ENCODE results near the gene TSPAN14.
"Not testable (repeated sequence)": the region's sequence is repeated elsewhere in the genome, so short reads cannot be mapped to it uniquely, and the experiment has no call there.

TSPAN14 gene

DNA sequence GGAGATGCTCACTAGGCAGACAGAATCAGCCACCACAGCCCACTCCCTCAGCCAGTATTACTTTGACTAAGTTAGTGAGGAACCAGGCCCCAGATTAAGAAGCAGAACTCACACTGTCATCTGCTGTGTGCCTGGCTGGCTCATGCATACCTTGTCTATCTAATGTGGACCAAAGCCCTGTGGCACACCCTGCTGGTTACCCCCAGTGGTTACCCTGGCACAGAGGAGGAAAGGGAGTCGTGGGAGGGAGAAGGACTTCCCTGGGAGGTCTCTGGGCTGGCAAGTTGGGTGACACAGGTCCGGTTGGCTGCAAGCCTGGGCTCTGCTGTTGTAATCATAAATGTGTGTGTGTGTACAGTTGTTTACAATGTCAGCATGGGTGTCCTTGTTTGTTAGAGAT, 76.1 kb downstream of the TSPAN14 start:
- DNase-seq (ENCODE audit: low spot score): no peak
- in situ Hi-C loops (cut with MboI; ENCODE audit: low pct_unique_long_range_greater_than_20kb, low sequenced_read_pairs, unreplicated experiment): no loop called here
- TF ChIP-seq, protein P1, sequence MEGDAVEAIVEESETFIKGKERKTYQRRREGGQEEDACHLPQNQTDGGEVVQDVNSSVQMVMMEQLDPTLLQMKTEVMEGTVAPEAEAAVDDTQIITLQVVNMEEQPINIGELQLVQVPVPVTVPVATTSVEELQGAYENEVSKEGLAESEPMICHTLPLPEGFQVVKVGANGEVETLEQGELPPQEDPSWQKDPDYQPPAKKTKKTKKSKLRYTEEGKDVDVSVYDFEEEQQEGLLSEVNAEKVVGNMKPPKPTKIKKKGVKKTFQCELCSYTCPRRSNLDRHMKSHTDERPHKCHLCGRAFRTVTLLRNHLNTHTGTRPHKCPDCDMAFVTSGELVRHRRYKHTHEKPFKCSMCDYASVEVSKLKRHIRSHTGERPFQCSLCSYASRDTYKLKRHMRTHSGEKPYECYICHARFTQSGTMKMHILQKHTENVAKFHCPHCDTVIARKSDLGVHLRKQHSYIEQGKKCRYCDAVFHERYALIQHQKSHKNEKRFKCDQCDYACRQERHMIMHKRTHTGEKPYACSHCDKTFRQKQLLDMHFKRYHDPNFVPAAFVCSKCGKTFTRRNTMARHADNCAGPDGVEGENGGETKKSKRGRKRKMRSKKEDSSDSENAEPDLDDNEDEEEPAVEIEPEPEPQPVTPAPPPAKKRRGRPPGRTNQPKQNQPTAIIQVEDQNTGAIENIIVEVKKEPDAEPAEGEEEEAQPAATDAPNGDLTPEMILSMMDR (IDR thresholded peaks at IDR 0.05; ENCODE audit: extremely low read depth, insufficient read depth, missing control alignments): no peak

DNA sequence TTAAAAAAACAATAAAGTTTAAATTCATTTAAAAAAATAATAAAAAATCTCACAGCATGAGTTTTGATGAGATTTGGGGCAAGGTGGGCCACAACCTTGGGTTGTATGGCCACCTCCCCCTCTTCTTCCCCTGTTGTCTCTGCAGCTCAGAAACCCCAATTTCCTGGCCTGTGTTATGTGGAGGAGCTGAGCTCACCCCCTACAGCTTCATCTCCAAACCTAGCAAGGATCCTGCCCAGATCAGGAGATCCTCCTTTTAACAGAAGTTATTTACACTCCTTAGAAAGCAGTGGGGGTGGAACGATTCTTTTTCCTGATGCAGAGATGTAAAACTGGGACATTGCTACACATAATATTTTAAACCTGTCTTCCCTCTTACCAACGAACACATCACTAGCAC, 76.7 kb downstream of the TSPAN14 start:
- TF ChIP-seq, protein P1 (IDR thresholded peaks at IDR 0.05; ENCODE audit: extremely low read depth, insufficient read depth, missing control alignments): no peak
- in situ Hi-C loops (cut with MboI; ENCODE audit: low pct_unique_long_range_greater_than_20kb, low sequenced_read_pairs, unreplicated experiment): no loop called here

DNA sequence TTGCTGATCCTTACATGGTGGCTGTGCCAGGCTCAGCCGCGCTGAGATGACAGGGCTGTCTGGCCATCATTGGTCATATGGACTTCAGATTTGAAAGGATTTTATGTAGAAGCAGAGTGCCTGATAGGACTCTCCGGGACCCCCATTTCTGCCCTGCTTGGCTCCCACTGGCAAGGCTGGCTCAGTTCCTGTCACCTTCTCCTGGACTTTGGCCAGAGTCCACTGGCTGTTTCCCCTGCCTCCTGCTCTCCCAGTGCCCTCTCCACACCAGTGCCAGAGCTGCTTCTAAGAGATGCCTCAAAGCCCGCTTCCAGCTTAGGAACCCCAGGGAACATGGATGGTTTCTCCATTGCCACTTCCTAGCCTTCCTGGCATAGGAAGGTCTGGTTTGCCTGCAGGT, 78.5 kb downstream of the TSPAN14 start:
- TF ChIP-seq, protein P1 (IDR thresholded peaks at IDR 0.05; ENCODE audit: extremely low read depth, insufficient read depth, missing control alignments): no peak

More for the DNA sequence above, 76.7 kb downstream of the TSPAN14 start:
- DNase-seq (ENCODE audit: low spot score): no peak

DNA sequence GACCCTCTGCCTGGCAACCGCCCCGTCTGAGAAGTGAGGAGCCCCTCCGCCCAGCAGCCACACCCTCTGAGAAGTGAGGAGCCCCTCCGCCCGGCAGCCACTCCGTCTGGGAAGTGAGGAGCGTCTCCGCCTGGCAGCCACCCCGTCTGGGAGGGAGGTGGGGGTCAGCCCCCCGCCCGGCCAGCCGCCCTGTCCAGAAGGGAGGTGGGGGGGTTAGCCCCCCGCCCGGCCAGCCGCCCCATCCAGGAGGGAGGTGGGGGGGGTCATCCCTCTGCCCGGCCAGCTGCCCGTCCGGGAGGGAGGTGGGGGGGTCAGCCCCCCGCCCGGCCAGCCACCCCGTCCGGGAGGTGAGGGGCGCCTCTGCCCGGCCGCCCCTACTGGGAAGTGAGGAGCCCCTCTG, 79.9 kb downstream of the TSPAN14 start:
- DNase-seq (ENCODE audit: low spot score); in situ Hi-C loops (cut with MboI; ENCODE audit: low pct_unique_long_range_greater_than_20kb, low sequenced_read_pairs, unreplicated experiment): not testable (repeated sequence)

More for the DNA sequence above, 78.5 kb downstream of the TSPAN14 start:
- in situ Hi-C loops (cut with MboI; ENCODE audit: low pct_unique_long_range_greater_than_20kb, low sequenced_read_pairs, unreplicated experiment): no loop called here
- DNase-seq (ENCODE audit: low spot score): no peak

DNA sequence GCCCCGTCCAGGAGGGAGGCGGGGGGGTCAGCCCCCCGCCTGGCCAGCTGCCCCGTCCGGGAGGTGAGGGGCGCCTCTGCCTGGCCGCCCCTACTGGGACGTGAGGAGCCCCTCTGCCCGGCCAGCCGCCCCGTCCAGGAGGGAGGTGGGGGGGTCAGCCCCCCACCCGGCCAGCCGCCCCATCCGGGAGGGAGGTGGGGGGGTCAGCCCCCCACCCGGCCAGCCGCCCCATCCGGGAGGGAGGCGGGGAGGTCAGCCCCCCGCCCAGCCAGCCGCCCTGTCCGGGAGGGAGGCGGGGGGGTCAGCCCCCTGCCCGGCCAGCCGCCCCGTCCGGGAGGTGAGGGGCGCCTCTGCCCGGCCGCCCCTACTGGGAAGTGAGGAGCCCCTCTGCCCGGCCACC, 80.5 kb downstream of the TSPAN14 start:
- in situ Hi-C loops (cut with MboI; ENCODE audit: low pct_unique_long_range_greater_than_20kb, low sequenced_read_pairs, unreplicated experiment): not testable (repeated sequence)

DNA sequence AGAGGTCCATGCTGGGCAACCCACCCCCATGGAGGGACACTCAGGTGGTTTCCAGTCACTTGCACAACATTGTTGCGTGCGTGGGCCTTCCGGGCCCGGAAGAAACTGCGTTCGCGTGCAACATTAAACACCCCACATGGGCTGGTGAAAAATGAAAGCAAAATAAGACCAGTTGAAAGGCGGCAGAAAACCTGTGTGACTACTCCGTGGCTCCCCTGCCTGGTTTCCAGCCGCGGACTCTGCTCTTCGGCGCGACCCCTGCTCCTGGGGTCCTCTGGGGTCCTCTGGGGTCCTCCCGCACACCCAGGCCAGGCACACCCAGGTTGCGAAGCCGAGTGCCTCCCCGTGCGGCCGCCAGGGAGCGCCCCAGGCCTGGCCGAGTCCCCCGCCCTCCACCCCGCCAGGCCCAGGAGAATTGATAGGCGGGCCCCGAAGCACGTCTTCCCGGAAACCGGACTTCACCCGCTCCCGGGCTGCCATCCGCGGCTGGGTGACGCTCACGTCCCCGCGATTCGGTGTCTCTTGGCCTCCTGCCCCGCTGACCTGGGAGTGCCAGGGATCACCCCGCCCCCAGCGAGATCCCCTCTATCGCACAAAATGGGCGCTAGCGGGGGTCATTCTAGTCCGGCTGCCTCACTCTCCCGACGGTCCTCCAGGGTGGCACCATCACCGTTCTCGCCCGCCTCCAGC, 81.7 kb downstream of the TSPAN14 start:
- in situ Hi-C loops (cut with MboI; ENCODE audit: low pct_unique_long_range_greater_than_20kb, low sequenced_read_pairs, unreplicated experiment): no loop called here
- peak; percentile 88 for DNase-seq (ENCODE audit: low spot score)
- TF ChIP-seq, protein P1 (IDR thresholded peaks at IDR 0.05; ENCODE audit: extremely low read depth, insufficient read depth, missing control alignments): peak; percentile 77

More for the DNA sequence above, 80.5 kb downstream of the TSPAN14 start:
- DNase-seq (ENCODE audit: low spot score): not testable (repeated sequence)

DNA sequence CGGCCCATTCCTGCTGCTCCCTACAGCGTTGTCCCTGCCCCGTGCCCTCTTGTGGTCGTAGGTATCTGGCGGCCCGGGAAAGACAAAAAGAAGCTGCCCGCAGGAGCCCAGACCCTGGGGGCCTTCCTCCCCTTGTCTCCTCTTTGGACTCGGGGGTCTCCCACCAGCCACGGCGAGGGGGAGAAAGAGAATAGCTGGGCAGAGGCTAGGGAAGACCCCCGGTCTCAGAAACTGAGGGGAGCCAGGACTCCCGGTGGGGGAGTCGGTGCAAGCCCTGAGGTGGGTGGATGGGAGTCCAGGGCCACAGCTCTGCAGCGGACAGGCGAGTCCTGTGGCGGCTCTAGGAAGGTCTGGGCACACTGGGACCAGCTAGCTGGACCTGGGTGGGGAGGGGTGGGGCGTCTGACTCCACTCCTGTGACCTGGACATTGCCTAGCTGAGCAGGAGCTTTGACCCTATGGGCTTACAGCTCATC, 82.3 kb downstream of the TSPAN14 start:
- TF ChIP-seq, protein P1 (IDR thresholded peaks at IDR 0.05; ENCODE audit: extremely low read depth, insufficient read depth, missing control alignments): no peak
- in situ Hi-C loops (cut with MboI; ENCODE audit: low pct_unique_long_range_greater_than_20kb, low sequenced_read_pairs, unreplicated experiment): no loop called here
- DNase-seq (ENCODE audit: low spot score): no peak
